Neural cell (in vitro differentiated cells): ENCODE results near the gene PACSIN2. TPM values are rescaled to one million over a fixed set of nuclear protein-coding genes. Genes with fewer than 3 reads are reported as not detected.

ENCODE experiments used
- H2AFZ ChIP-seq: fragments of 200-600, 300-800 bp; sonication (generic), shearing (Covaris generic); 2 replicates; pipeline ENCODE4 v1.6.0; 2014; ENCODE audit warnings: low read depth, mild to moderate bottlenecking, antibody characterized with exemption, low read length, moderate library complexity
- H3F3A ChIP-seq: fragments of 200-600 bp; shearing (Covaris generic); 2 replicates; pipeline ENCODE4 v1.6.1; 2016; ENCODE audit warnings: mild to moderate bottlenecking, moderate library complexity, mixed read lengths, antibody characterized with exemption, low read length; ENCODE audit not compliant: insufficient read depth, poor library complexity, severe bottlenecking
- H3K27ac ChIP-seq: fragments of 200-600, 300-800 bp; sonication (generic), shearing (Covaris generic); 2 replicates; pipeline ENCODE4 v1.5.1; 2014; ENCODE audit warnings: mild to moderate bottlenecking, low read length, moderate library complexity
- H3K27me3 ChIP-seq: fragments of 300-800, 200-600 bp; sonication (generic), shearing (Covaris generic); 2 replicates; pipeline ENCODE4 v1.6.0; 2014; ENCODE audit warnings: mild to moderate bottlenecking, low read depth, low read length, moderate library complexity; ENCODE audit not compliant: insufficient read depth
- H3K36me3 ChIP-seq: fragments of 300-800, 200-600 bp; sonication (generic), shearing (Covaris generic); 2 replicates; pipeline ENCODE4 v1.5.1; 2014; ENCODE audit warnings: mild to moderate bottlenecking, antibody characterized with exemption, low read length, moderate library complexity; ENCODE audit not compliant: insufficient read depth
- H3K4me2 ChIP-seq: fragments of 300-800, 200-600 bp; sonication (generic), shearing (Covaris generic); 2 replicates; pipeline ENCODE4 v1.6.0; 2014; ENCODE audit warnings: mild to moderate bottlenecking, low read length
- H3K4me3 ChIP-seq: fragments of 300-800, 200-600 bp; sonication (generic), shearing (Covaris generic); 2 replicates; pipeline ENCODE4 v1.5.1; 2014; ENCODE audit warnings: mild to moderate bottlenecking, low read length, moderate library complexity
- H3K79me2 ChIP-seq: fragments of 200-600 bp; shearing (Covaris generic); replicated peaks from 2 replicates; pipeline ENCODE4 v1.6.0; 2014; ENCODE audit warnings: mild to moderate bottlenecking, low read length, moderate library complexity; ENCODE audit not compliant: insufficient read depth
- H3K9ac ChIP-seq: fragments of 300-800, 200-600 bp; sonication (generic), shearing (Covaris generic); 2 replicates; pipeline ENCODE4 v1.6.1; 2016; ENCODE audit warnings: mild to moderate bottlenecking, low read length, mixed read lengths
- H3K9me2 ChIP-seq: fragments of 200-600 bp; shearing (Covaris generic); 2 replicates; pipeline ENCODE4 v1.6.1; 2016; ENCODE audit warnings: mild to moderate bottlenecking, low read length, mixed read lengths; ENCODE audit not compliant: insufficient read depth
- H3K9me3 ChIP-seq: fragments of 200-600, 300-800 bp; sonication (generic), shearing (Covaris generic); 2 replicates; pipeline ENCODE4 v1.6.1; 2016; ENCODE audit warnings: mild to moderate bottlenecking, mixed run types, low read length, moderate library complexity, mixed read lengths
- H4K20me1 ChIP-seq: fragments of 200-600 bp; shearing (Covaris generic); 2 replicates; pipeline ENCODE4 v1.6.1; 2016; ENCODE audit warnings: mild to moderate bottlenecking, mixed run types; ENCODE audit not compliant: insufficient read depth
- CTCF ChIP-seq: fragments of 450-650 bp; IDR thresholded peaks from 2 replicates; pipeline ENCODE4 v1.5.1; 2014; ENCODE audit warnings: antibody characterized with exemption, mild to moderate bottlenecking, moderate library complexity; ENCODE audit not compliant: poor library complexity, severe bottlenecking
- EP300 ChIP-seq: fragments of 450-650 bp; conservative IDR thresholded peaks from 2 replicates; pipeline ENCODE4 v1.6.1; 2014; ENCODE audit warnings: antibody characterized with exemption, mild to moderate bottlenecking, moderate library complexity; ENCODE audit not compliant: poor library complexity, severe bottlenecking
- EZH2 ChIP-seq: fragments of 200-600, 300-800 bp; shearing (Covaris generic), sonication (generic); IDR thresholded peaks from 2 replicates; pipeline ENCODE4 v1.6.1; 2014; ENCODE audit warnings: antibody characterized with exemption, low read length, borderline replicate concordance, mild to moderate bottlenecking; ENCODE audit not compliant: insufficient read depth, poor library complexity, severe bottlenecking
- MXI1 ChIP-seq: fragments of 450-650 bp; conservative IDR thresholded peaks from 2 replicates; pipeline ENCODE4 v1.6.1; 2014; ENCODE audit warnings: antibody characterized with exemption, mild to moderate bottlenecking; ENCODE audit not compliant: poor library complexity, severe bottlenecking
- POLR2AphosphoS5 ChIP-seq: IDR thresholded peaks from 2 replicates; pipeline ENCODE4 v1.6.1; 2012
- RAD21 ChIP-seq: fragments of 450-650 bp; conservative IDR thresholded peaks from 2 replicates; pipeline ENCODE4 v1.6.1; 2014; ENCODE audit warnings: antibody characterized with exemption, mild to moderate bottlenecking, moderate library complexity
- REST ChIP-seq: IDR thresholded peaks from 2 replicates; pipeline ENCODE4 v1.6.1; 2012; ENCODE audit warnings: borderline replicate concordance
- SMC3 ChIP-seq: fragments of 450-650 bp; conservative IDR thresholded peaks from 2 replicates; pipeline ENCODE4 v1.6.1; 2014; ENCODE audit warnings: antibody characterized with exemption, mild to moderate bottlenecking, moderate library complexity; ENCODE audit not compliant: poor library complexity
- TAF1 ChIP-seq: IDR thresholded peaks from 2 replicates; pipeline ENCODE4 v1.6.1; 2012; ENCODE audit warnings: low read depth
- polyA plus RNA-seq: library from polyadenylated mRNA; depleted of rRNA; stranded (reverse); fragments of >200 nt; gene quantifications from 2 replicates; pipeline ENCODE4 v1.2.3, GENCODE V29; 2014

Gene PACSIN2
- polyA plus RNA-seq, 1 donor from 2014 or later = 47.2 TPM

- TF ChIP-seq POLR2AphosphoS5 (no peak), EZH2 (no peak)
Observed at GRCh38 chr22:42831712-42832111, 183.2 kb downstream of the PACSIN2 start (continued).

- Histone ChIP-seq H3K27ac (no peak overlapping the region), H3K27me3 (no peaks in the 10 kb centered on the region), H3F3A (no peaks in the 10 kb centered on the region), H3K4me3 (no peak overlapping the region), H3K79me2 (no peaks in the 10 kb centered on the region), H3K9ac (no peak overlapping the region), H4K20me1 (no peaks in the 10 kb centered on the region), H3K36me3 (peaks cover 6% of the 10 kb centered on the region), H3K9me2 (no peaks in the 10 kb centered on the region), H3K9me3 (no peaks in the 10 kb centered on the region), H2AFZ (no peak overlapping the region), H3K4me2 (no peak overlapping the region)
- TF ChIP-seq EZH2 (no peak), MXI1 (no peak), SMC3 (no peak), TAF1 (no peak), POLR2AphosphoS5 (no peak), EP300 (no peak), CTCF (no peak), RAD21 (no peak), REST (no peak)
Observed at GRCh38 chr22:42830161-42830560, 184.8 kb downstream of the PACSIN2 start.

- Histone ChIP-seq H2AFZ (no peak overlapping the region), H3K36me3 (peaks cover 6% of the 10 kb centered on the region), H3K9me2 (no peaks in the 10 kb centered on the region), H3K9me3 (no peaks in the 10 kb centered on the region), H3K79me2 (no peaks in the 10 kb centered on the region), H3K4me2 (no peak overlapping the region), H3K27ac (no peak overlapping the region), H3F3A (no peaks in the 10 kb centered on the region), H3K27me3 (no peaks in the 10 kb centered on the region), H3K4me3 (no peak overlapping the region), H3K9ac (no peak overlapping the region), H4K20me1 (no peaks in the 10 kb centered on the region)
- TF ChIP-seq TAF1 (no peak), POLR2AphosphoS5 (no peak), RAD21 (no peak), CTCF (no peak), EZH2 (no peak), MXI1 (no peak), EP300 (no peak), SMC3 (no peak), REST (no peak)
Observed at GRCh38 chr22:42829302-42829701, 185.6 kb downstream of the PACSIN2 start.
